Nephron (organoid): Measurements from ENCODE around the gene BMP15.

Experiments
- H3K27ac Mint-ChIP-seq, 3 experiments: 2 replicates each; pipeline ENCODE4 v1.8.0; 2020; ENCODE audit warnings: mixed read lengths in 3 of 3, mild to moderate bottlenecking in 2 of 3, moderate library complexity in 1 of 3
- H3K27me3 Mint-ChIP-seq: 2 replicates; pipeline ENCODE4 v1.8.0; 2021; ENCODE audit warnings: low read depth, mild to moderate bottlenecking, moderate library complexity, mixed read lengths
- H3K36me3 Mint-ChIP-seq: 2 replicates; pipeline ENCODE4 v1.8.0; 2020; ENCODE audit warnings: low read depth, mixed read lengths
- H3K4me1 Mint-ChIP-seq: 2 replicates; pipeline ENCODE4 v1.8.0; 2020; ENCODE audit warnings: mixed read lengths
- H3K4me3 Mint-ChIP-seq, 3 experiments: 2 replicates each; pipeline ENCODE4 v1.8.0; 2020; ENCODE audit warnings: mild to moderate bottlenecking in 3 of 3, mixed read lengths in 3 of 3, moderate library complexity in 2 of 3
- H3K9me3 Mint-ChIP-seq: 2 replicates; pipeline ENCODE4 v1.8.0; 2020; ENCODE audit warnings: mixed read lengths
- TF ChIP-seq, protein P1 (sequence below), 3 experiments: fragments of 200-600 bp; sonication (generic); IDR thresholded peaks; one replicate each; pipeline ENCODE4 v1.5.0; 2021; ENCODE audit warnings: antibody characterized with exemption in 3 of 3; ENCODE audit not compliant: unreplicated experiment in 3 of 3

The BMP15 gene

DNA sequence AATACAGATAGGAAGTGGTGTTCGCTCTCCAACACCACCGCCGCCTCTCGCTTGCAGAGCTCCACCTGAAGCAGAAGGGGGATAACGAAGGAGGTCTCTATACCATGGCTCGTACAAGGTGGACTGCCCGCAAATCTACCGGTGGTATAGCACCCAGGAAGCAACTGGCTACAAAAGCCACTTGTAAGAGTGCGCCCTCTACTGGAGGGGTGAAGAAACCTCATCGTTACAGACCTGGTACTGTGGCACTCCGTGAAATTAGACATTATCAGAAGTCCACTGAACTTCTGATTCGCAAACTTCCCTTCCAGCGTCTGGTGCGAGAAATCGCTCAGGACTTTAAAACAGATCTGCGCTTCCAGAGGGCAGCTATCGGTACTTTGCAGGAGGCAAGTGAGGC is 5.2 kb upstream of the BMP15 start:
- no peaks in the 10 kb centered on the region for H3K4me1 Mint-ChIP-seq
- H3K27ac Mint-ChIP-seq = no peak overlapping the region
- peaks cover 3% of the 10 kb centered on the region for H3K9me3 Mint-ChIP-seq
- no peak overlapping the region for H3K4me3 Mint-ChIP-seq
- H3K36me3 Mint-ChIP-seq = no peaks in the 10 kb centered on the region
- TF ChIP-seq, protein P1, sequence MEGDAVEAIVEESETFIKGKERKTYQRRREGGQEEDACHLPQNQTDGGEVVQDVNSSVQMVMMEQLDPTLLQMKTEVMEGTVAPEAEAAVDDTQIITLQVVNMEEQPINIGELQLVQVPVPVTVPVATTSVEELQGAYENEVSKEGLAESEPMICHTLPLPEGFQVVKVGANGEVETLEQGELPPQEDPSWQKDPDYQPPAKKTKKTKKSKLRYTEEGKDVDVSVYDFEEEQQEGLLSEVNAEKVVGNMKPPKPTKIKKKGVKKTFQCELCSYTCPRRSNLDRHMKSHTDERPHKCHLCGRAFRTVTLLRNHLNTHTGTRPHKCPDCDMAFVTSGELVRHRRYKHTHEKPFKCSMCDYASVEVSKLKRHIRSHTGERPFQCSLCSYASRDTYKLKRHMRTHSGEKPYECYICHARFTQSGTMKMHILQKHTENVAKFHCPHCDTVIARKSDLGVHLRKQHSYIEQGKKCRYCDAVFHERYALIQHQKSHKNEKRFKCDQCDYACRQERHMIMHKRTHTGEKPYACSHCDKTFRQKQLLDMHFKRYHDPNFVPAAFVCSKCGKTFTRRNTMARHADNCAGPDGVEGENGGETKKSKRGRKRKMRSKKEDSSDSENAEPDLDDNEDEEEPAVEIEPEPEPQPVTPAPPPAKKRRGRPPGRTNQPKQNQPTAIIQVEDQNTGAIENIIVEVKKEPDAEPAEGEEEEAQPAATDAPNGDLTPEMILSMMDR (IDR thresholded peaks at IDR 0.05; ENCODE audit: unreplicated experiment in 3 of 3) = no peak
- peaks cover 3% of the 10 kb centered on the region for H3K27me3 Mint-ChIP-seq

DNA sequence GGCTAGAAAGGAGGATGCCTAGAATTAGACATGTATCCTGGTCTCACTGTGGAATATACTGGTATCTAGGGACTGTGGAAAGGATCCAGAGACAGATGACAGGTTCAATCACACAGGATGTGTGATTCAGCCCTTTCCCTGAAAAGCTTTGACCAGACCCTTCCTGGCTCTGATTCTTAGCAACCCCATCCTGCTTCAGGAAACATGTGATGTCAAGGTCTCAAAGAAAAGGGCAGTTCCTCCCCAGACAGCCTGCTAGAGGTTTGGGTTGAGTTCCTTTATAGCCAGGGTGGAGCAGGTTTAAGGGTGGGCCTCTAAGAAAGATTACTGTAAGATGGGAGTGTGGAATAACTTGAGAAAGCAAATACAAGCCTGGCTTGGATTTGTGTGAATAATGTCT is 3.0 kb downstream of the BMP15 start:
- Mint-ChIP-seq H3K9me3 (peaks cover 8% of the 10 kb centered on the region), H3K36me3 (no peaks in the 10 kb centered on the region), H3K4me3 (no peak overlapping the region), H3K4me1 (no peaks in the 10 kb centered on the region), H3K27ac (no peak overlapping the region), H3K27me3 (no peaks in the 10 kb centered on the region)
- TF ChIP-seq, protein P1 (IDR thresholded peaks at IDR 0.05; ENCODE audit: unreplicated experiment in 3 of 3) = no peak

DNA sequence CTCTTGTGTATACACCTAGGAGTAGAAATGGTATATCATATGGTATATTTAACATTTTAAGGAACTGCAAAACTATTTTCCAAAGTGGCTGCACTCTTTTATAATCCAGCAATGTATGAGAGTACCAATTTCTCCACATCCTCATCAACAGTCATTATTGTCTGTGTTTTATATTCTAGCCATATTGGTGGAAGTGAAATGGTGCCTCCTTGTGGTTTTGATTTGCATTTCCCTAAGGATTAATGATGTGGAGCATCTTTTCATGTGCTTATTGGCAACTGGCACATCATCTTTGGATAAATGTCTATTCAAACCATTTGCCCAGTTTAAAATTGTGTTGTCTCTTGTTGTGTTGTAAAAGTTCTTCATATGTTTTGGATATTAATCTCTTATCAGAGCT is 9.6 kb downstream of the BMP15 start:
- H3K36me3 Mint-ChIP-seq = no peaks in the 10 kb centered on the region
- no peaks in the 10 kb centered on the region for H3K27me3 Mint-ChIP-seq
- no peaks in the 10 kb centered on the region for H3K4me1 Mint-ChIP-seq
- TF ChIP-seq, protein P1 (IDR thresholded peaks at IDR 0.05; ENCODE audit: unreplicated experiment in 3 of 3) = peak in 2 of 3 experiments; percentile 38 to 47
- peaks cover 5% of the 10 kb centered on the region for H3K9me3 Mint-ChIP-seq
- H3K4me3 Mint-ChIP-seq = no peak overlapping the region
- H3K27ac Mint-ChIP-seq = no peak overlapping the region

DNA sequence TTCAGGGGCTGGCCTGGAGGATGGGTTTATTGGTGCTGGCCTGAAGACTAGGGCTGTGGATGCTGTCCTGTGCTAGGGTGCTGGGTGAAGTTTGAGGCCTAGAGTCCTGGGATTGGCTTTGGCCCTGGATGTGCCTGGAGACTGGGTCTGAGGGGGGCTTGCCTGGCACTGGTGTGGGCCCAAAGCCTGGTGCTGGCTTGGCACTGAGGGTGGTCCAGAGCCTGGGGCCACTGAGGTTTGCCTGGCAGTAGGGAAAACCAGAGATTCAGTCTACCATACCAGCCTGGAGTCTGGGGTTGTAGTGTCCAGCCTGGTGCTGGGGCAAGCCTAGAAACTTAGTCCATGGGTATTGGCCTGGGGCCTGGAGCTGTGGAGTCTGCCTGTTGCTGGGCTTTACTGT is 16.6 kb downstream of the BMP15 start:
- Mint-ChIP-seq H3K4me3 (no peak overlapping the region), H3K27me3 (no peaks in the 10 kb centered on the region), H3K27ac (no peak overlapping the region), H3K4me1 (no peaks in the 10 kb centered on the region), H3K9me3 (peaks cover 11% of the 10 kb centered on the region), H3K36me3 (no peaks in the 10 kb centered on the region)
- TF ChIP-seq, protein P1 (IDR thresholded peaks at IDR 0.05; ENCODE audit: unreplicated experiment in 3 of 3) = no peak

DNA sequence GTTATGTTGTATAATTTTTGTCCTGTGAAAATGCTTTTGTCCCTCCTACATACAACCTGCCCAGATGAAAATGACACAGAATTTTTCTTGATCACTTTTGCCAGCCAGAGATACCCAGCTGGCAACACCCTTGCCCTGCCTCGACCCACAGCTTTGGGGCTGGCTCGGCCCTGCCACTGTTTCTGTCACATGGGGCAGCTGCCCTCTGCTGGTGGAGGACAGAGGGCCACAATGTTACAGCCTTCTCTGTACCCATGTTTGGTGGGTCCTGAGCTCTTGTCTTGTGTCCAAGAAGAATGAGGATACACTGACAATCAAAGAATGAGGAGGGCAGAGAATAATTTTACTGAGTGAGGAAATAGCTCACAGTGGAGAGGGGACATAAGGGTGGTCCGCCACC is 31.1 kb downstream of the BMP15 start:
- TF ChIP-seq, protein P1 (IDR thresholded peaks at IDR 0.05; ENCODE audit: unreplicated experiment in 3 of 3) = no peak

DNA sequence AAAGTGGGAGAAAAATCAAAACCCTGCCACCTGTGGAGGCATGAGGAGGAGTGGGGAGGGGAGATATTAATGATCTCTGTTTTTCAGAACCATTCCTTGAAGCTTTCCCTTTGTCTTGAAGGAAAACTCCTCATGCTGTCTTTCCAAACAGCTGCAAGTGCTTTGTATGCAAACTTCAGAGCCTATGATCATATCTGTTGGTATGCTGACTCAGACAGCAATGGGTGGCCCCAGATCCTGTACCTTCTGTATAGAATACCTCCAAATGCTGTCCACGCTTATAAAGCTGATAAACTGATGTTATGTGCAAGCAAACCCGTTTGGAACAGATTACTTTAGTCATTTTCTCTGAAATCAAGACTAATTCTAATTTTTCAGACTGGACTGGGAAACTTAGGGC is 31.9 kb downstream of the BMP15 start:
- no peaks in the 10 kb centered on the region for H3K36me3 Mint-ChIP-seq
- H3K4me1 Mint-ChIP-seq = no peaks in the 10 kb centered on the region
- H3K9me3 Mint-ChIP-seq = peaks cover 3% of the 10 kb centered on the region
- no peak overlapping the region for H3K4me3 Mint-ChIP-seq
- TF ChIP-seq, protein P1 (IDR thresholded peaks at IDR 0.05; ENCODE audit: unreplicated experiment in 3 of 3) = no peak
- no peaks in the 10 kb centered on the region for H3K27me3 Mint-ChIP-seq
- H3K27ac Mint-ChIP-seq = no peak overlapping the region

More for the DNA sequence above, 31.1 kb downstream of the BMP15 start:
- no peaks in the 10 kb centered on the region for H3K4me1 Mint-ChIP-seq
- peaks cover 7% of the 10 kb centered on the region for H3K9me3 Mint-ChIP-seq
- no peaks in the 10 kb centered on the region for H3K27me3 Mint-ChIP-seq
- H3K4me3 Mint-ChIP-seq = no peak overlapping the region
- no peaks in the 10 kb centered on the region for H3K36me3 Mint-ChIP-seq
- no peak overlapping the region for H3K27ac Mint-ChIP-seq
